ENCODE results near the gene RLF.
"Not testable (repeated sequence)": the region's sequence is repeated elsewhere in the genome, so short reads cannot be mapped to it uniquely, and the experiment has no call there.

GRCh38 chr1:40194639-40195038 lies 33.5 kb downstream of the RLF start:
- TF ChIP-seq CTCF, POLR2A (IDR thresholded peaks at IDR 0.05): not testable (repeated sequence)
